CD14-positive monocyte (primary cell): ENCODE measurements around the gene CHST11. TPM values are rescaled to one million over a fixed set of nuclear protein-coding genes. Genes with fewer than 3 reads are reported as not detected.

Experiments
- DNase-seq, 3 donors: peaks; one replicate each; pipeline ENCODE4 v3.0.0-alpha.2; 2011 to 2022
- H2AFZ ChIP-seq: 2 replicates; pipeline ENCODE4 v1.6.0; 2012; ENCODE audit warnings: mild to moderate bottlenecking, low read depth, low read length, inconsistent platforms; ENCODE audit not compliant: insufficient read depth, poor library complexity, severe bottlenecking
- H3K27ac ChIP-seq, 2 donors: 1 replicate in 1 of 2; 2 replicates in 1 of 2; pipeline ENCODE4 v1.5.1; 2012 to 2013; ENCODE audit warnings: low read length in 2 of 2, control low read depth in 1 of 2, inconsistent platforms in 1 of 2, low read depth in 1 of 2, mild to moderate bottlenecking in 1 of 2
- H3K27me3 ChIP-seq, 2 donors: one replicate each; pipeline versions ENCODE4 v1.6.0 to v1.6.1; 2011 to 2013; ENCODE audit warnings: low read length in 2 of 2; ENCODE audit not compliant: control insufficient read depth in 2 of 2, insufficient read depth in 2 of 2
- H3K36me3 ChIP-seq, 2 donors: replicated peaks in 1 of 2; 1 replicate in 1 of 2; 2 replicates in 1 of 2; pipeline versions ENCODE4 v1.5.1 to v1.6.1; 2012 to 2013; ENCODE audit warnings: low read length in 2 of 2, control low read depth in 1 of 2, inconsistent platforms in 1 of 2, mild to moderate bottlenecking in 1 of 2; ENCODE audit not compliant: insufficient read depth in 2 of 2, control insufficient read depth in 1 of 2
- H3K4me1 ChIP-seq, 2 donors: 1 replicate in 1 of 2; 2 replicates in 1 of 2; pipeline versions ENCODE4 v1.5.1 to v1.6.1; 2012 to 2013; ENCODE audit warnings: low read length in 2 of 2, control low read depth in 1 of 2, inconsistent platforms in 1 of 2, mild to moderate bottlenecking in 1 of 2, moderate library complexity in 1 of 2; ENCODE audit not compliant: insufficient read depth in 2 of 2, control insufficient read depth in 1 of 2
- H3K4me2 ChIP-seq: replicated peaks from 2 replicates; pipeline ENCODE3; 2012; ENCODE audit warnings: low read length, moderate library complexity, mild to moderate bottlenecking; ENCODE audit not compliant: poor library complexity, severe bottlenecking; ENCODE audit errors: extremely low read depth
- H3K4me3 ChIP-seq, 3 experiments: fragments of 200-600 bp in 1 of 3; sonication (generic) in 1 of 3; replicated peaks in 1 of 3; 1 replicate in 2 of 3; 2 replicates in 1 of 3; pipeline ENCODE4 v1.5.1; 2011 to 2013; ENCODE audit warnings: low read length in 3 of 3, mild to moderate bottlenecking in 3 of 3, control low read depth in 2 of 3, low read depth in 2 of 3, inconsistent platforms in 1 of 3, moderate library complexity in 1 of 3
- H3K79me2 ChIP-seq: 2 replicates; pipeline ENCODE4 v1.6.0; 2012; ENCODE audit warnings: mild to moderate bottlenecking, control low read depth, inconsistent platforms, low read length, moderate library complexity; ENCODE audit not compliant: insufficient read depth
- H3K9ac ChIP-seq: 2 replicates; pipeline ENCODE4 v1.6.0; 2017; ENCODE audit warnings: low read length, mild to moderate bottlenecking; ENCODE audit not compliant: insufficient read depth, poor library complexity, severe bottlenecking
- H3K9me3 ChIP-seq, 2 donors: replicated peaks in 1 of 2; 1 replicate in 1 of 2; 2 replicates in 1 of 2; pipeline versions ENCODE4 v1.5.1 to v1.6.1; 2012 to 2013; ENCODE audit warnings: low read length in 2 of 2, control low read depth in 1 of 2; ENCODE audit not compliant: control insufficient read depth in 1 of 2, insufficient read depth in 1 of 2
- H4K20me1 ChIP-seq: 2 replicates; pipeline ENCODE4 v1.6.0; 2012; ENCODE audit warnings: mild to moderate bottlenecking, low read length, control low read depth, moderate library complexity; ENCODE audit not compliant: insufficient read depth
- H3K27ac Mint-ChIP-seq, 7 donors: one replicate each; pipeline ENCODE4 v1.8.0; 2020; ENCODE audit warnings: mild to moderate bottlenecking in 7 of 7, mixed read lengths in 7 of 7, moderate library complexity in 6 of 7, inconsistent platforms in 2 of 7
- H3K27me3 Mint-ChIP-seq, 3 donors: one replicate each; pipeline ENCODE4 v1.8.0; 2021 to 2022; ENCODE audit warnings: low read depth in 3 of 3, mild to moderate bottlenecking in 3 of 3, mixed read lengths in 3 of 3, moderate library complexity in 3 of 3, inconsistent platforms in 1 of 3
- H3K36me3 Mint-ChIP-seq, 2 donors: one replicate each; pipeline ENCODE4 v1.8.0; 2020; ENCODE audit warnings: mixed read lengths in 2 of 2, inconsistent platforms in 1 of 2, mild to moderate bottlenecking in 1 of 2
- H3K4me1 Mint-ChIP-seq: one replicate; pipeline ENCODE4 v1.8.0; 2020; ENCODE audit warnings: mild to moderate bottlenecking, mixed read lengths
- H3K4me3 Mint-ChIP-seq, 2 donors: one replicate each; pipeline ENCODE4 v1.8.0; 2020; ENCODE audit warnings: mild to moderate bottlenecking in 2 of 2, mixed read lengths in 2 of 2, moderate library complexity in 1 of 2
- H3K9me3 Mint-ChIP-seq, 7 donors: one replicate each; pipeline ENCODE4 v1.8.0; 2020 to 2022; ENCODE audit warnings: mixed read lengths in 7 of 7, mild to moderate bottlenecking in 6 of 7, moderate library complexity in 6 of 7, inconsistent platforms in 2 of 7
- WGBS: methylation state at CpG from one replicate; pipeline ENCODE4 v1.1.5; 2013; ENCODE audit warnings: missing lambda C conversion rate; ENCODE audit not compliant: insufficient coverage; 5-methylcytosine and 5-hydroxymethylcytosine counted together
- intact Hi-C, 2 donors: fragments of 100-400 bp; cut with micrococcal nuclease; formaldehyde crosslinking; loops; one replicate each; pipeline versions ENCODE4 v1.15.0 to v1.15.1; 2023
- polyA plus RNA-seq, 3 donors: library from polyadenylated mRNA; depleted of rRNA in 1 of 3; unstranded in 2 of 3; stranded (reverse) in 1 of 3; fragments of 300-500 nt in 2 of 3; fragments of >200 nt in 1 of 3; fragmentation: Illumina TruSeq in 2 of 3; gene quantifications; 1 replicate in 2 of 3; 2 replicates in 1 of 3; pipeline ENCODE4 v1.2.3, GENCODE V29; 2012 to 2021
- TF ChIP-seq, protein P1 (sequence below): fragments of 200-600 bp; IDR thresholded peaks from one replicate; pipeline ENCODE4 v1.8.0; 2022; ENCODE audit warnings: antibody characterized with exemption, mild to moderate bottlenecking

The CHST11 gene
- polyA plus RNA-seq, 3 donors: 44.4 to 66.6 (median 48.4) TPM

DNA sequence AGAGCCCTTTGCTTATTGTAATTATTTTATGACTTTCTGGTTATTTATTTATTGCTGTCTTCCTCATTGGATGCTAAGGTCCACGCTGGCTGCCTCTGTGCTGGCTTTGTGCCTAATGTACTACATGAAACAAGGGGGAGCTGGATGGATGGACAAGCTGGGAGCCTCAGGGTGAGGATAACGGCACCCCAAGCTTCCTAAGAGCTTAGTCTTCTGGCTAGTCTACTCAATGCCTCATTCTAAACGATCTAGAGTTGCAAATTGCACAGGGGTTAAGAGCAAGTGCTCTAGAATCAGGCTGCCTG lies 172.0 kb downstream of the CHST11 start:
- Histone ChIP-seq H3K4me1 (peaks cover 14 to 24% of the 10 kb centered on the region in 2 donors), H3K79me2 (peaks cover 99% of the 10 kb centered on the region), H3K27me3 (no peaks in the 10 kb centered on the region), H3K9me3 (no peaks in the 10 kb centered on the region), H2AFZ (no peak overlapping the region), H3K4me2 (no peak overlapping the region), H3K4me3 (no peak overlapping the region), H3K9ac (no peak overlapping the region), H3K36me3 (peaks cover 0 to 26% of the 10 kb centered on the region in 2 donors), H3K27ac (peak overlapping the region; percentile 40 to 60), H4K20me1 (peaks cover 92% of the 10 kb centered on the region)
- no peak for DNase-seq
- Mint-ChIP-seq H3K27ac (peak overlapping the region in 4 of 7 donors; percentile 28 to 81 (median 58)), H3K36me3 (peaks cover 35 to 54% of the 10 kb centered on the region in 2 donors), H3K9me3 (peaks cover 0 to 2% (median 0%) of the 10 kb centered on the region in 7 donors), H3K4me3 (no peak overlapping the region), H3K4me1 (peaks cover 32% of the 10 kb centered on the region), H3K27me3 (peaks cover 0 to 1% (median 0%) of the 10 kb centered on the region in 3 donors)
- 86% methylated on average over 2 of the region's 3 CpGs for WGBS
- TF ChIP-seq, protein P1, sequence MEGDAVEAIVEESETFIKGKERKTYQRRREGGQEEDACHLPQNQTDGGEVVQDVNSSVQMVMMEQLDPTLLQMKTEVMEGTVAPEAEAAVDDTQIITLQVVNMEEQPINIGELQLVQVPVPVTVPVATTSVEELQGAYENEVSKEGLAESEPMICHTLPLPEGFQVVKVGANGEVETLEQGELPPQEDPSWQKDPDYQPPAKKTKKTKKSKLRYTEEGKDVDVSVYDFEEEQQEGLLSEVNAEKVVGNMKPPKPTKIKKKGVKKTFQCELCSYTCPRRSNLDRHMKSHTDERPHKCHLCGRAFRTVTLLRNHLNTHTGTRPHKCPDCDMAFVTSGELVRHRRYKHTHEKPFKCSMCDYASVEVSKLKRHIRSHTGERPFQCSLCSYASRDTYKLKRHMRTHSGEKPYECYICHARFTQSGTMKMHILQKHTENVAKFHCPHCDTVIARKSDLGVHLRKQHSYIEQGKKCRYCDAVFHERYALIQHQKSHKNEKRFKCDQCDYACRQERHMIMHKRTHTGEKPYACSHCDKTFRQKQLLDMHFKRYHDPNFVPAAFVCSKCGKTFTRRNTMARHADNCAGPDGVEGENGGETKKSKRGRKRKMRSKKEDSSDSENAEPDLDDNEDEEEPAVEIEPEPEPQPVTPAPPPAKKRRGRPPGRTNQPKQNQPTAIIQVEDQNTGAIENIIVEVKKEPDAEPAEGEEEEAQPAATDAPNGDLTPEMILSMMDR: no peak
- intact Hi-C loops: no loop called here

DNA sequence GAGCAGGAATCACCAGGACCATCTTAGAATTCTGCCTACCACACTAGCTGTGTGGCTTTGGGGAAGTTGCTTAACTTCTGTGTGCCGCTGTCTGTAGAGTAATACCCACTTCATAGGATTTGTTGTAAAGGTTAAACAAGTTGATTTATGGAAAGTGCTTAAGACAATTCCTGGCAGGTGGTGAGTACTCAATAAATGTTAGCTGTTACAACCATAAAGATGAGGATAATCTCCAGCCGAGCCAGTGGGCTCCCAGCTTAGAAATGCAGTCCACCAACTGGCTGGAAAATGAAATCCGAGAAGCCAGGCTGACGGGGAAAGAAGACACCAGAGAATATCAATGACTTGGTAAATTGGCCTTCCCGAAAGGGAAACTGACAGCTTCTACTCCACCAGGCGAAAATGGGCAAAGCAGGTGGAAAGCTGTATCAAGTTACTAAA lies 173.5 kb downstream of the CHST11 start:
- TF ChIP-seq, protein P1: no peak
- Histone ChIP-seq H4K20me1 (peaks cover 91% of the 10 kb centered on the region), H3K27ac (no peak overlapping the region), H3K4me1 (peaks cover 10 to 23% of the 10 kb centered on the region in 2 donors), H2AFZ (no peak overlapping the region), H3K9me3 (no peaks in the 10 kb centered on the region), H3K4me3 (no peak overlapping the region), H3K36me3 (peaks cover 0 to 23% of the 10 kb centered on the region in 2 donors), H3K27me3 (no peaks in the 10 kb centered on the region), H3K9ac (no peak overlapping the region), H3K4me2 (no peak overlapping the region), H3K79me2 (peaks cover 99% of the 10 kb centered on the region)
- Mint-ChIP-seq H3K9me3 (peaks cover 0 to 2% (median 0%) of the 10 kb centered on the region in 7 donors), H3K36me3 (peaks cover 37 to 60% of the 10 kb centered on the region in 2 donors), H3K4me1 (peaks cover 29% of the 10 kb centered on the region), H3K27me3 (no peaks in the 10 kb centered on the region), H3K4me3 (no peak overlapping the region), H3K27ac (peak overlapping the region in 2 of 7 donors; percentile 73 to 79)
- intact Hi-C loops: no loop called here
- peak in 1 of 3 donors; percentile 27 for DNase-seq
- WGBS: 100% methylated on average over 1 of the region's 6 CpGs
